GM10266 (cell line): Measurements from ENCODE around the gene GALNT15.

Experiments used
- DNase-seq: peaks from one replicate; pipeline ENCODE4 v3.0.0; 2012; ENCODE audit errors: extremely low spot score
- CTCF ChIP-seq: IDR thresholded peaks from 2 replicates; pipeline ENCODE4 v1.5.1; 2012; ENCODE audit warnings: mild to moderate bottlenecking, low read depth; ENCODE audit not compliant: control insufficient read depth, insufficient read depth; ENCODE audit errors: missing control alignments

GALNT15 gene

GRCh38 chr3:16222547-16222946 lies 48.1 kb downstream of the GALNT15 start:
- DNase-seq, result no peak
- no peak for TF ChIP-seq CTCF

GRCh38 chr3:16224325-16224724 lies 49.8 kb downstream of the GALNT15 start:
- no peak for TF ChIP-seq CTCF
- DNase-seq, result no peak

- no peak for TF ChIP-seq CTCF
Observed at GRCh38 chr3:16227566-16227965, 53.1 kb downstream of the GALNT15 start.

GRCh38 chr3:16229681-16230080 lies 55.2 kb downstream of the GALNT15 start:
- no peak for DNase-seq
- TF ChIP-seq CTCF, result no peak

More at GRCh38 chr3:16227566-16227965, 53.1 kb downstream of the GALNT15 start:
- no peak for DNase-seq

- no peak for TF ChIP-seq CTCF
- no peak for DNase-seq
Observed at GRCh38 chr3:16231983-16232382, 57.5 kb downstream of the GALNT15 start.

GRCh38 chr3:16233806-16234205 lies 59.3 kb downstream of the GALNT15 start:
- no peak for TF ChIP-seq CTCF
- no peak for DNase-seq

- TF ChIP-seq CTCF, result no peak
- DNase-seq, result no peak
Observed at GRCh38 chr3:16234281-16234680, 59.8 kb downstream of the GALNT15 start.
